IMR-90 (cell line): ENCODE data around the gene FBXL5. TPM values are rescaled to one million over a fixed set of nuclear protein-coding genes. Genes with fewer than 3 reads are reported as not detected.

Experiments
- ATAC-seq: fragments of 200-7000 bp; cut with Tn5 transposase; 2 replicates; pipeline ENCODE4 v1.9.1; 2020; ENCODE audit warnings: low read depth, mild to moderate bottlenecking, moderate library complexity
- BruUV-seq: library from RNA; stranded (reverse); fragments of 400-500 nt; replicated peaks from 2 replicates; lab custom pipeline; 2021; lab: Mats Ljungman, UMichigan
- CTCF ChIA-PET: fragments of 300-600 bp; formaldehyde crosslinking; extraction: SDS; loops from one replicate; lab custom pipeline; 2021; ENCODE audit warnings: antibody characterized with exemption; lab: Yijun Ruan, JAX
- POLR2A ChIA-PET: fragments of 300-600 bp; sonication (Branson Sonifier 250); formaldehyde crosslinking; loops from one replicate; lab custom pipeline; 2022; ENCODE audit warnings: antibody characterized with exemption; ENCODE audit not compliant: unreplicated experiment; lab: Charles Lee
- DNase-seq: peaks from one replicate; pipeline ENCODE4 v3.0.0; 2013
- H2AFZ ChIP-seq: replicated peaks from 2 replicates; pipeline ENCODE3; 2013; ENCODE audit warnings: low read length, mild to moderate bottlenecking; ENCODE audit not compliant: poor library complexity
- H2AK5ac ChIP-seq: 2 replicates; pipeline ENCODE4 v1.6.1; 2013; ENCODE audit warnings: low read depth, low read length, inconsistent platforms
- H2AK9ac ChIP-seq: replicated peaks from 2 replicates; pipeline ENCODE3; 2013; ENCODE audit warnings: mild to moderate bottlenecking, low read depth, low read length, moderate library complexity; ENCODE audit not compliant: poor library complexity
- H2BK120ac ChIP-seq: 2 replicates; pipeline ENCODE4 v1.6.1; 2013; ENCODE audit warnings: low read depth, low read length, inconsistent platforms
- H2BK15ac ChIP-seq: 3 replicates; pipeline ENCODE4 v1.6.1; 2013; ENCODE audit warnings: low read depth, low read length, inconsistent platforms
- H2BK20ac ChIP-seq: 2 replicates; pipeline ENCODE4 v1.6.1; 2013; ENCODE audit warnings: low read depth, mild to moderate bottlenecking, inconsistent platforms, low read length, moderate library complexity
- H2BK5ac ChIP-seq: 2 replicates; pipeline ENCODE4 v1.6.1; 2013; ENCODE audit warnings: mild to moderate bottlenecking, low read depth, low read length, inconsistent platforms; ENCODE audit not compliant: poor library complexity, severe bottlenecking
- H3K14ac ChIP-seq: replicated peaks from 2 replicates; pipeline ENCODE4 v1.6.1; 2013; ENCODE audit warnings: low read depth, low read length, inconsistent platforms
- H3K18ac ChIP-seq: 2 replicates; pipeline ENCODE4 v1.6.1; 2013; ENCODE audit warnings: low read depth, low read length, control low read depth
- H3K23ac ChIP-seq: 2 replicates; pipeline ENCODE4 v1.6.1; 2013; ENCODE audit warnings: low read depth, low read length, inconsistent platforms
- H3K27ac ChIP-seq: 2 replicates; pipeline ENCODE4 v1.5.1; 2013; ENCODE audit warnings: mild to moderate bottlenecking, control low read depth, low read length; ENCODE audit not compliant: insufficient read depth
- H3K27me3 ChIP-seq: 2 replicates; pipeline ENCODE4 v1.6.1; 2013; ENCODE audit warnings: low read length; ENCODE audit not compliant: control insufficient read depth, insufficient read depth
- H3K36me3 ChIP-seq: 2 replicates; pipeline ENCODE4 v1.6.1; 2013; ENCODE audit warnings: low read length, mixed read lengths; ENCODE audit not compliant: control insufficient read depth, insufficient read depth
- H3K4ac ChIP-seq: 2 replicates; pipeline ENCODE4 v1.6.1; 2013; ENCODE audit warnings: low read depth, low read length, inconsistent platforms
- H3K4me1 ChIP-seq: 2 replicates; pipeline ENCODE4 v1.6.1; 2013; ENCODE audit warnings: low read length, mixed read lengths; ENCODE audit not compliant: control insufficient read depth, insufficient read depth
- H3K4me2 ChIP-seq: 2 replicates; pipeline ENCODE4 v1.6.1; 2013; ENCODE audit warnings: low read depth, mild to moderate bottlenecking, control low read depth, low read length, moderate library complexity
- H3K4me3 ChIP-seq: 2 replicates; pipeline ENCODE4 v1.5.1; 2013; ENCODE audit warnings: low read depth, mild to moderate bottlenecking, control low read depth, low read length, moderate library complexity; ENCODE audit not compliant: insufficient read depth
- H3K56ac ChIP-seq: 2 replicates; pipeline ENCODE4 v1.6.1; 2013; ENCODE audit warnings: low read length, inconsistent platforms; ENCODE audit not compliant: insufficient read depth; ENCODE audit errors: extremely low read depth
- H3K79me1 ChIP-seq, 2 experiments: 2 replicates each; pipeline ENCODE4 v1.6.1; 2013; ENCODE audit warnings: low read length in 2 of 2, inconsistent platforms in 1 of 2, low read depth in 1 of 2
- H3K9ac ChIP-seq: 2 replicates; pipeline ENCODE4 v1.6.1; 2013; ENCODE audit warnings: low read depth, low read length, control low read depth
- H3K9me1 ChIP-seq: 2 replicates; pipeline ENCODE4 v1.6.1; 2013; ENCODE audit warnings: low read length, inconsistent platforms; ENCODE audit not compliant: insufficient read depth
- H3K9me3 ChIP-seq: 2 replicates; pipeline ENCODE4 v1.6.1; 2013; ENCODE audit warnings: low read length; ENCODE audit not compliant: control insufficient read depth, insufficient read depth
- H4K20me1 ChIP-seq: 2 replicates; pipeline ENCODE4 v1.6.1; 2013; ENCODE audit warnings: low read length, inconsistent platforms; ENCODE audit not compliant: insufficient read depth
- H4K5ac ChIP-seq: 2 replicates; pipeline ENCODE4 v1.6.1; 2013; ENCODE audit warnings: mild to moderate bottlenecking, low read depth, low read length, control low read depth
- H4K8ac ChIP-seq, 2 experiments: 2 replicates each; pipeline ENCODE4 v1.6.1; 2013; ENCODE audit warnings: low read depth in 2 of 2, low read length in 2 of 2, control low read depth in 1 of 2, inconsistent platforms in 1 of 2
- H4K91ac ChIP-seq: 2 replicates; pipeline ENCODE4 v1.6.1; 2013; ENCODE audit warnings: low read depth, low read length, inconsistent platforms; ENCODE audit not compliant: insufficient read depth
- BHLHE40 ChIP-seq: fragments of 150-350 bp; IDR thresholded peaks from 2 replicates; pipeline ENCODE4 v1.6.1; 2016; ENCODE audit warnings: mild to moderate bottlenecking, low read depth, low read length
- FOS ChIP-seq: fragments of 150-350 bp; IDR thresholded peaks from 2 replicates; pipeline ENCODE4 v1.6.1; 2016; ENCODE audit warnings: low read depth, low read length
- NFE2L2 ChIP-seq: fragments of 150-350 bp; IDR thresholded peaks from 2 replicates; pipeline ENCODE4 v1.6.1; 2016; ENCODE audit warnings: low read depth, mild to moderate bottlenecking, low read length
- RCOR1 ChIP-seq: IDR thresholded peaks from 2 replicates; pipeline ENCODE4 v1.6.1; 2012; ENCODE audit warnings: mild to moderate bottlenecking, low read length, improper control_type of control experiment; ENCODE audit not compliant: insufficient replicate concordance
- RFX5 ChIP-seq: IDR thresholded peaks from 2 replicates; pipeline ENCODE4 v1.8.0; 2012; ENCODE audit warnings: low read depth, mild to moderate bottlenecking, low read length, moderate library complexity
- whole genome bisulfite sequencing, 2 experiments: methylation state at CpG; one replicate each; pipeline versions ENCODE4 v1.1.5 to v1.1.7; 2013; ENCODE audit warnings: missing lambda C conversion rate in 2 of 2; ENCODE audit not compliant: insufficient read length in 1 of 2; ENCODE audit errors: extremely low coverage in 2 of 2; 5-methylcytosine and 5-hydroxymethylcytosine counted together
- dilution Hi-C: fragments of 300-500 bp; cut with HindIII; formaldehyde crosslinking; loops from one replicate; pipeline ENCODE4 v1.14.3; 2018; ENCODE audit warnings: low sequenced_read_pairs; ENCODE audit not compliant: unreplicated experiment
- in situ Hi-C: fragments of 300-500 bp; cut with MboI; formaldehyde crosslinking; loops from 3 replicates; pipeline ENCODE4 v1.14.3; 2019; ENCODE audit warnings: low sequenced_read_pairs, inconsistent platforms, mixed read lengths
- intact Hi-C: fragments of 100-400 bp; cut with micrococcal nuclease; formaldehyde crosslinking; loops from 2 replicates; pipeline ENCODE4 v1.10.0; 2022
- polyA plus RNA-seq, 3 experiments: library from polyadenylated mRNA; depleted of rRNA; stranded (reverse); fragments of >200 nt; gene quantifications; 2 replicates each; pipeline ENCODE4 v1.2.3, GENCODE V29; 2012; ENCODE audit warnings: low replicate concordance in 1 of 3
- total RNA-seq: library from RNA; depleted of rRNA; stranded (reverse); fragments of >200 nt; gene quantifications from 2 replicates; pipeline ENCODE4 v1.2.3, GENCODE V29; 2012

Gene FBXL5
- total and polyA plus RNA-seq, 2 of the 4 experiments (the other 2 are of a cell fraction): 20.3 to 62.6 TPM

- no peak for DNase-seq
- Histone ChIP-seq H3K27me3 (no peaks in the 10 kb centered on the region), H3K9ac (no peak overlapping the region), H2BK120ac (no peak overlapping the region), H3K23ac (no peak overlapping the region), H3K56ac (no peak overlapping the region), H3K4ac (no peak overlapping the region), H3K36me3 (no peaks in the 10 kb centered on the region), H3K18ac (no peak overlapping the region; the same call in 1 of the 2 replicates), H3K4me1 (peaks cover 17% of the 10 kb centered on the region), H2AFZ (no peak overlapping the region), H4K20me1 (peaks cover 7% of the 10 kb centered on the region; the same call in 1 of the 2 replicates), H3K79me1 (peaks cover 7 to 25% of the 10 kb centered on the region in 2 experiments; a peak in 3 of 4 replicates), H2BK15ac (no peak overlapping the region; the same call in 2 of the 3 replicates), H4K8ac (no peak overlapping the region), H2AK5ac (no peak overlapping the region), H2AK9ac (no peak overlapping the region), H4K5ac (no peak overlapping the region), H3K4me2 (peak overlapping the region; percentile 20), H4K91ac (no peak overlapping the region), H3K9me3 (no peaks in the 10 kb centered on the region), H3K9me1 (no peaks in the 10 kb centered on the region), H3K4me3 (no peak overlapping the region), H2BK5ac (no peak overlapping the region), H2BK20ac (no peak overlapping the region), H3K27ac (no peak overlapping the region), H3K14ac (no peak overlapping the region)
- in situ Hi-C loops (no loop called here), dilution Hi-C loops (no loop called here), intact Hi-C loops (no loop called here)
- TF ChIP-seq FOS (no peak), BHLHE40 (no peak), RFX5 (no peak), RCOR1 (no peak), NFE2L2 (peak; percentile 56; the same call in 1 of the 2 replicates)
- no peak for ATAC-seq
- no TSS peak for BruUV-seq
- no CpG with 5 or more reads among the region's 4 CpGs for WGBS, 2 experiments
- ChIA-PET POLR2A (no interaction called here), CTCF (interaction anchor here (1.6 kb wide), 1 partner anchor 22 kb away, joined by 3 read pairs; no protein-coding TSS in a partner anchor)
Measured at GRCh38 chr4:15658136-15658770, 3.1 kb upstream of the FBXL5 start.
